Measurements from ENCODE around the gene HSF2.
A peak's percentile ranks its signal among the peaks of the same experiment; 100 is the strongest.
"Not testable (repeated sequence)": the region's sequence is repeated elsewhere in the genome, so short reads cannot be mapped to it uniquely, and the experiment has no call there.

HSF2 gene

DNA sequence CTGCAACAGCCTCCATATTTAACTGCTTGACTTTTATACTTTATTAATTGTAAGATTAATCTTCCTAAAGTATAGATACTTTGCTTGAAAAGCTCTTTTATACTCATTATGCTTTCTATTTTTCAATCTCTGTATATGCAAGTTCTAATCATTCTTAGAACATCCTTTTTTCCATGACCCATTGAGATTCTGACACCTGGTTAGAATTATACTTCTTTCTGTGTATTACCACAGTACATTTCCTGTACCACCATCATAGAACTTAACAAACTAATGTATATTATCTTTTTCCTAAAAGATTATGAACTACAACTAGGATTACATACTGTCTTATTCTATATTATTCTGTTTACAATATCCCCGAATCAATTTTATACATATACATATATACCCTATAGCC is 58.6 kb downstream of the HSF2 start:
- no peak for DNase-seq

DNA sequence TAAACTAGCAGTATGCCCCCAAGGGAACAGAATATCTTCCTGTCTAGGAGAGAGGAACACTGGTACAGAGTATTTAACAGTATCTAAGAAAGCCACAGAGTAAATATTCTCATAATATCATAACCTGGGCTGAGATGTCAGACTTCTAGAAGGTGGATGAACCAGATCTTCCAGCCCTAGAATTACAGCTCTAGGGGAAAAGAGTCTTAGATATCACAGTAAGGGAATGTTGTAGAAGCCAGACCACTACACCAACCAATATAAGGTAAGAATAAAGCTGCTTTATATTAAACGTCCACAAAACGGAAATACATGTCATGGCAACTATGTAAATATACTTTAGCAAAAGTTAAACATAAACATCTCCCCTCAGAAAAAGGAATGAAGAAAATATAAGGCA is 59.8 kb downstream of the HSF2 start:
- no peak for DNase-seq

DNA sequence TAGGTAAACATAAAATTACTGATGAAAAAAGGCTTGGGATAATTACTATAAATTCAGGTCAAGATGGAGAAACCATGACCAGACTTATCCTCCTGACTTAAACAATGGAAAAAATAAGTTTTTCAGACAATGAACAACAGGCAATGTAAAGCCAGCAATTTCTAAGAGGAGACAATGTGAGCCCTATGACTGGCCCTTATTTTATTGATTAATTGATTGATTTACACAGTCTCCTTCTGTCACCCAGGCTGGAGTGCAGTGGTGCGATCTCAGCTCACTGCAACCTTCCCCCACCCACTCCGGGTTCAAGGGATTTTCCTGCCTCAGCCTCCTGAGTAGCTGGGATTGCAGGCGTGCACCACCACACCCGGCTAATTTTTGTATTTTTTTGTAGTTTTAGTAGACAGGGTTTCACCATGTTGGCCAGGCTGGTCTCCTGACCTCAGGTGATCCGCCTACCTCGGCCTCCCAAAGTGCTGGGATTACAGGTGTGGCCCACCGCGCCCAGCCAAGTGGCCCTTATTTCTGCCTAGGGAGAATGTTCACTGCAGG is 60.5 kb downstream of the HSF2 start:
- DNase-seq: not testable (repeated sequence)

DNA sequence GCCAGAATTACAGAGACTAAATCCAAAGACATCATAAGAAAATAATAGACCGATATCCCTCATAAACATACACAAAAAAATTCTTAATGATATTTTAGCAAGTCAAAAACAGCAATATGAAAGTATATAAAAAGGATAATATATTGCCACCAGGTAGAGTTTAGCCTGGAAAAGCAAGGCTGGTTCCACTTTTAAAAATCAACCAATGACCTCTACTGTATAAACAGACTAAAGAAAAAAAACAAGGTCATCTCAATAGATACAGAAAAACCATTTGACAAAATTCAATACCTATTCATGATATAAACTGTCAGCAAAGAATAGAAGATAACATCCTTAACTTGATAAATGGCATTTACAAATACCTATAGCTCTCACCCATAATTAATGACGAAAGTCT is 62.4 kb downstream of the HSF2 start:
- DNase-seq: no peak

DNA sequence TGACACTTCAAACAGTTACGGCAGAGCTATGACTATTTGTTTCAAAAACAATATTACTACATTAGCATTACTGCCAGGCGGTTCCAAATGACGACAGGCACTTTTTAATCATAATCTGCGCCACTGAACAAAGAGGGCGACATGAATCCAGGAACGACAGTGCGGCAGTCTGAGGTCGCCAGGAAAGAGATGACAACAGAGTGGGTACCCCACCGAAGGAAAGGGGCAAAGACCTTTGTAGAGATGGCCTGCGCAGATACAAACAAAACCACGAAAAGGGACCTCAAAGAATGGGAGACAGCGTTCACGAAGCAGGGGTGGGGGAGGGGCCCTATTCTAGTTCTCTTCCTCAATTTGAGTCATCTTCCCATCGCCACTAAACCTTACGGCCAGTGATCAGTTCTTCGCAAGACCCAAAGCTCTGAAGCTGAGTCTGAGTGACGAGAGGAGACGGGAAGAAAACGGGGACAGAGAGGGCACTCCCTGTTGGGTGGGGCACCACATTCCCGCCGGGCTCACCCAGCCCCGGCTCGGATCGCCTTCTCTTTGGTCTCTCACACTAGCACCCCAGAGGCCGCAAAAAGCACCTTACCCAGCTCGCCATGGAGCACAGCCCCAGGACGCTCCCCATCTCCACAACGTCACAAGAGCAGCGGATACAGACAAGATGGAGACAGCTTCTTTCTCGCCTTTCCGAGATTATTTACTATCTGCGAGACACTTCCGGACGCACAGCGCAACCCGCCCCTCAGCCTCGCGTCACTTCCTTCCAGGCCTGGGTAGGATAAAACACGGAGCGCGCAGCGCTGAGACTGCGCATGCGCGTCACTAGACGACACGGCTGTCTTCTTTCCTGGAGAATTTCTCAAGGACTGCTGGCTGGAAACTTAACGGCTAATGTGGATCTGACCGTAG is 71.9 kb downstream of the HSF2 start, which contains the start of gene SERINC1:
TSS of gene SERINC1 (minus strand) at position 701 of the 915 bp plus-strand sequence. CDS start at position 631, 70 bp downstream.
- peak; percentile 98 for DNase-seq

DNA sequence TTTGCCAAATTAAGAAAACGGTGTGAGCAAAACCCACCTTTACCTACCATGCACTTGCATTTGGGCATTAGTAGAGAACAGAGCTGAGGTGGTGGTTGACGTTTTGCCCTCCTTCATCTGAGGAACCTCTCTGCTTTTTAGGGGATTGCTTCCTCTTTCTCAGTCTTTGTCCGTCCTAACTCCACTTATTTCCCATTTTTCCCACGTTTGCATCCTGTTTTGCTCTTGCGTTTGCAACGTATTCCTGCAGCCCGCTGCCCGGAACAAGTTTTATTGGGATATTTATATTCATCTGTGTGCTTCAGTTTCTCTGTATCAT is 72.5 kb downstream of the HSF2 start:
- DNase-seq: no peak

DNA sequence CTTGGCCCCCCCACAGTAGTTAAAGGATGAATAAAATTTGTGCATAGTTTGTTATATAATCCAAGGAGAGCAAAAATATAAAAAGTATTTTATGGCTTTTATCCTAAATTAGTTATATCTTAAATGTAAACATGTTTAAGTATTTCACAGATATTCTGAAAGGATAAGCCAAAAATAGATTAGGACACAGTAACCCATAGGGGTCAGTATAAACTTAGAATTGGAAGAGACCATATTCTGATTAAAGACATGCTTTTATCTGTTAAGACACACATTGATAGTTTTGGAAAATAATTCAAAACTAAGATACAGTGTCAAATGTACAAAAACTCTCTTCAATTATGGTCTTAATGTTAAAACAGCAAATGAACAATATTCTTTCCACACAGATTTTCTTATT is 76.7 kb downstream of the HSF2 start:
- peak; percentile 78 for DNase-seq

DNA sequence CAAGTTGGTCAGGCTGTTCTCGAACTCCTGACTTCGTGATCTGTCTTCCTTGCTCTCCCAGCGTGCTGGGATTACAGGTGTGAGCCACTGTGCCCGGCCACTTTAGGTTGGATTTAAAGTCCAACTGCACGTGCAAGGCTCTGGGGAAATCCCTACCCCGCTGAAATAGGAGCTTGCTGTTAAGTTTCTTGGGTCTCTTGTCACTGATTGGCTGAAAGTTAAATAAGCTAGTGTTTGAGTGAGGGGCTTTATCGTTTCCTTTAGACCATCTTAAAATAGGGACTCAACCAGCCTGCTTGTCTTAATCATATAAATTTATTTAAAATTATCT is 83.3 kb downstream of the HSF2 start:
- DNase-seq: no peak

All from hematopoietic multipotent progenitor cell treated with erythropoietin and hydrocortisone succinate and interleukin-3 and kit ligand, for 6 days (in vitro differentiated cells).